GM12874 (cell line): ENCODE data around the gene RNF14.

ENCODE experiments used
- TF ChIP-seq, protein P1 (sequence below): IDR thresholded peaks from 2 replicates; pipeline ENCODE4 v1.5.1; 2011; ENCODE audit warnings: low read depth, mild to moderate bottlenecking, control low read depth, low read length, moderate library complexity; ENCODE audit not compliant: insufficient read depth

The RNF14 gene

DNA sequence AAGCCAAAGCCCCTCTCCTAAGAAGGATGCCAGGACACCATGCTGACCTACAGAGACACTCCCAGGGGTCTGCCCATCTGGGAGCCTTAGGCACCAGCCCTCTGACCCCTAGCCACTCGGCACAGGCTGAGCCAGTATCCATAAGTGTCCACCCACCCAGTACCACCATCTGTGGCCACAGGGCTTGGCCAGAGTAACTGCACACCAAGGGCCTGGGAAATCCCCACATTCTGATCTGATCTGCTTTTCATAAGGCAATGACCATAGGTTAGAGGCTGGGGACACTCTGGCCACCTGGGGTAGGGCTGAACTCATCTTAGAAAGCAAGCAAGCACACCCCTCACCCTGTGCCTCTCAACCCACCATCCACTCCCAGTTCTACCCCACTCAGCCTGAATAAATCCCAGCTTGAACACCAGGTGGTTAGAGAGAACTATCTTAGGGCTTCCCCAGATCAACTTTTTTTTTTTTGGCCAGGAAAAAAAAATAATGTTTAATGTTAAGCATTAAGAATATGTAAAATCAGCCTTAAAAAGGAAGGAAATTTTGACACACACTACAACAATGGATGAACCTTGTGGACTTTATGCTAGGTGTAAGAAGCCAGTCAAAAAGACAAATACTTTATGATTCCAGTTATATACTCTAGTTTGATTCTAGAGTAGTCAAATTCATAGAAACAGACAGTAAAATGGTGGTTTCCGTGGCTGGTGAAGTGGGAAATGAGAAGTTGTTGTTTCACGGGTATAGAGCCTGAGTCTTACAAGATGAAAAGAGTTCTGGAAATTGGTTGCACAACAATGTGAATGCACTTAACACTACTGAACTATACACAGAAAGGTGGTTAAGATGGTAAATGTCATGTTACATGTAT lies 37.7 kb downstream of the RNF14 start:
- TF ChIP-seq, protein P1, sequence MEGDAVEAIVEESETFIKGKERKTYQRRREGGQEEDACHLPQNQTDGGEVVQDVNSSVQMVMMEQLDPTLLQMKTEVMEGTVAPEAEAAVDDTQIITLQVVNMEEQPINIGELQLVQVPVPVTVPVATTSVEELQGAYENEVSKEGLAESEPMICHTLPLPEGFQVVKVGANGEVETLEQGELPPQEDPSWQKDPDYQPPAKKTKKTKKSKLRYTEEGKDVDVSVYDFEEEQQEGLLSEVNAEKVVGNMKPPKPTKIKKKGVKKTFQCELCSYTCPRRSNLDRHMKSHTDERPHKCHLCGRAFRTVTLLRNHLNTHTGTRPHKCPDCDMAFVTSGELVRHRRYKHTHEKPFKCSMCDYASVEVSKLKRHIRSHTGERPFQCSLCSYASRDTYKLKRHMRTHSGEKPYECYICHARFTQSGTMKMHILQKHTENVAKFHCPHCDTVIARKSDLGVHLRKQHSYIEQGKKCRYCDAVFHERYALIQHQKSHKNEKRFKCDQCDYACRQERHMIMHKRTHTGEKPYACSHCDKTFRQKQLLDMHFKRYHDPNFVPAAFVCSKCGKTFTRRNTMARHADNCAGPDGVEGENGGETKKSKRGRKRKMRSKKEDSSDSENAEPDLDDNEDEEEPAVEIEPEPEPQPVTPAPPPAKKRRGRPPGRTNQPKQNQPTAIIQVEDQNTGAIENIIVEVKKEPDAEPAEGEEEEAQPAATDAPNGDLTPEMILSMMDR = no peak

DNA sequence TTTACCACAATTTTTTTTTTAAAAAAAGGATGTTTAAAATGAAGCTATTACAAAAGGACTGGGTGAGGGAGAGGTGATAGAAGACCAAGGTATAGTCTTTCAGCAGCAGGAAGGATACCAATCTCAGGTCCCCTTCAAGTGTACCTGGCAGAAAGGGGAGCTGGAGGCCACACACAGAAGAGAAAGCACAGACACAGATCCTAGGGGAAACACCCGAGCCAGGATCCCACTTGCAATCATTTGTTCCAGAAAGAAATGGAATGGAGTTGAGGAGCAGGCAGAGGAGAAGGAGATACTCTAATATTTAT lies 38.3 kb downstream of the RNF14 start:
- TF ChIP-seq, protein P1 = no peak

DNA sequence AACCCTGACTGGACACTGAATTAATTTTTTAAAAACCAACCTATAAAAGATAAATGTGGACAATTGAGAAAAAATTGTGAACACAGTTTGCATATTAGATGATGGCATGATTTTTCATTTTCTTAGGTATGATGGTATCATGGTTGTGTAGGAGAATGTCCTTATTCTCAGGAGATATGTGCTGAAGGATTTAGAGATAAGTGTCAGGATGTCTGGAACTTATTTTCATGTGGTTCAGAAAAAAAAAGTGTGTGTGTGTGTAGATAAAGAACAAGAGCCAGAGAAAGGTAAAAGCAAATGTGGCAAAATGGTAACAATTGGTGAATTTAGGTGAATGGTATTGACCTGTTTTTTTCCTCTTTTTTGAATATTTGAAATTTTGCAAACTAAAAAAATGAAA lies 39.9 kb downstream of the RNF14 start:
- TF ChIP-seq, protein P1 = no peak

DNA sequence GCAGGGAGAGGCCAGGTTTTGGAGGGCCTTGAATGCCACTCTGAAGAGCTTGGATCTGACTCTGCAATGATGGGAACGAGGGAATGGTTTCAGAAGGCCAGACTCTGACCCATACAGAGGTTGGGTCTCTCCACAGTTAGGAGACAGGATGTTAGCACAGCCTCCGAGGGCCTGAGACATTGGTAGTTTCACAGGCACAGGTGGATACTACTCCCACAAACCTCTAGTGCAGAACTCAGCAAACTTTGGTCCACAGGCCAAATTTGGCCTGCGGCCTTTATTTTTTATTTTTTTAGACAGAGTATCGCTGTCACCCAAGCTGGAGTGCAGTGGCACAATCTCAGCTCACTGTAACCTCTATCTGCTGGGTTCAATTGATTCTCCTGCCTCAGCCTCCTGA lies 41.0 kb downstream of the RNF14 start:
- TF ChIP-seq, protein P1 = no peak

DNA sequence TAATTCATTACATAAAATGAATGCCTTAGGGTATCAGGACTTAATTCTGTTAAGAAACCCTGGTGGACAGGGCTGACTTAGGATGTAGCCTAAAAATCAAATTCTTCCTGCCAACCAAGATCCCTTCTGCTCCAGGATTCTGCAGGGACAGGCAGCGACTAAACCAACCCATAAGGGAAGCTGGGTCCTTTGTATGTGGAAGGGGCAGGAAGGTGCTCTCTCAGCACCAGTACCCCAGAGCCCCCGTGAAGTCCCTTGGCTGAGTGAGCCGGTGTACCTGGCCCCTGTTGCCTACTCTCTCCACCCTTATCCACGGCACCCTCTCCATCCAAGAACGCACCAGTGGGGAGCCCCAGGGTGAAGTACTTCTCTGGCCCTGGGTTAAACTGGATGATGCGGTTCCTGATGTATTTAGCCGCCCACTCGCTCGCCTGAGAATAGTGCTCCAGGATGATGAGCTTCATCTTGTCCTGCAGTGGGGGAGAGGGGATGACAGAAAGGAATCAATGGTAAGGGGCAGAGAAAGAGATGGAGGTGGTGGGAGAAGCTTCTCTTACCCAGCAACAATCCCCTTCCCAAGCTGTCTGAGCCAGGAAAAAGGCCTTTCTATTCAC lies 42.8 kb downstream of the RNF14 start:
- TF ChIP-seq, protein P1 = no peak

DNA sequence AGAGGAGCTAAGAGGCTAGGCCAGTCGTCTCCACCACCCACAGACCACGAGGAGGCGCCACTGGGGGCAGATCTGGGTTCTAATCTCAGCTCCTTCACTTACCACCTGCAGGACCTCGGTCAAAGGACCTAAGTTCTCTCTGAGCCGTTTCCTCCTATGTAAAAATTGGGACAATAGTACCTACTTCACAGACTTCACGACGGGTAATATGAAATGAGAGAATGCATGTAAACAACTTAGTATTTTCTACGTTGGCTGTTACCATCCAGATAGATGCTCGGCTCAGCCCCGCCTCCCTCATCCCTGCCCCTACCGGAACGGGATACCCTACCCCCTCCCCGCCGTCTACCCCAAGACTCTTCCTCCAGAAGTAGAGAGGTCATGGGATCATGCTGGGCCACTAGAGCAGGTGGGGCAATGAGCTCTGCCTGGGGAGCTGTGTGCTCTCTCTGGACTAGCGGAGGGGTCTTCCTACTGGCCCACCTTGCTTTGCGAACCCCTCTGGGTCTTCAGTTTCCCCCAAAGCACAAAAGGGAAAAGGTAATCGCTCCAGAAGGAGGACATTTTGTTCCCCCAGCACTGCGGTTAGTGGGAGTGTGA lies 43.4 kb downstream of the RNF14 start:
- TF ChIP-seq, protein P1 = peak; percentile 54

DNA sequence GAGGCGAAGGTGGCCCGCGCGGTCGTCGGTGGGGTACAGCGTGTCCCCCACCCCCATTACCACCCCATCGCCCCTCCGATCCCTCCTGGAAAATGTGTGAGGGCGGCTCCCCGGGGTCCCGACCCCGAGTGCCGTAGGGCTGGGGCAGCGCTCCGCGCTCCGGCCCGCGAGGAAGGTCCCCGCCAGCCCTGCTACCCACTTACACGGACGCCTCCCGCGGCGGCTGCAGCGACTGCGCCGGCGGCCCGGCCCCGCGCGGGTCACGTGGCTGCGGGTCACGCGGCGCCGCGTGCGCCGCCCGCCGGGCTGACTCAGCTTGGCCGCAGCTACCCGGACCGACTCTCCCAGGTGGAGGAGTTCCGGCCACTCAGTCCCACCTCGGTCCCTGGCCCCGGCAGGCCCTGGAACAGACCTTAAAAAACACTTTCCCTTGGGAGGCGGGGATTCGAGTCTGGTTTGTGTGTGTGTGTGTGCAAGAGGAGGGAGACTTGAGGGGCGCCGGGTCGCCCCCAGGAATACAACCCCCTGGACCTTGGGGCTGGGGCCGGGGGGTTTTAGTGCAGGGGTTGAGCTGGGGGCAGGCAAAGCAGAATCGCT lies 44.0 kb downstream of the RNF14 start, which contains the start of gene GNPDA1:
Gene GNPDA1 (minus strand): TSS at position 236 of the 597 bp plus-strand sequence. CDS start 992 bp downstream, outside the sequence.
- TF ChIP-seq, protein P1 = peak; percentile 22; the same call in 1 of the 2 replicates
